AG04449 (cell line): ENCODE results near the gene ASTL.

ENCODE experiments used
- CTCF ChIA-PET: fragments of 350-600 bp; formaldehyde crosslinking; extraction: SDS; loops from one replicate; lab custom pipeline; 2021; ENCODE audit warnings: antibody characterized with exemption; lab: Yijun Ruan, JAX
- POLR2A ChIA-PET: fragments of 400-600, 350-600 bp; formaldehyde crosslinking; extraction: SDS; loops from one replicate; lab custom pipeline; 2020; ENCODE audit warnings: antibody characterized with exemption, inconsistent platforms; lab: Yijun Ruan, JAX
- DNase-seq: peaks from one replicate; pipeline ENCODE4 v3.0.0-alpha.2; 2010; ENCODE audit warnings: low read depth, low spot score
- H3K4me3 ChIP-seq: 2 replicates; pipeline ENCODE4 v1.5.1; 2011; ENCODE audit warnings: low read depth, mild to moderate bottlenecking, control low read depth, low read length
- CTCF ChIP-seq: IDR thresholded peaks from one replicate; pipeline ENCODE4 v1.5.1; 2011; ENCODE audit warnings: mild to moderate bottlenecking, moderate library complexity, low read length, control low read depth, inconsistent platforms; ENCODE audit not compliant: insufficient read depth; ENCODE audit errors: missing control alignments

The ASTL gene

GRCh38 chr2:96110621-96111256 lies 27.6 kb downstream of the ASTL start:
- DNase-seq, result no peak
- POLR2A ChIA-PET, result no interaction called here
- H3K4me3 ChIP-seq, result no peak overlapping the region
- CTCF ChIA-PET, result interaction anchor here (1.2 to 4.1 kb wide), 3 partner anchors 7 to 89 kb away, joined by 3 to 40 read pairs (median 7); partner anchors contain the start of gene ADRA2B
- no peak for TF ChIP-seq CTCF

GRCh38 chr2:96109931-96110511 lies 28.3 kb downstream of the ASTL start:
- POLR2A ChIA-PET, result no interaction called here

GRCh38 chr2:96109361-96109680 lies 29.0 kb downstream of the ASTL start:
- DNase-seq, result no peak
- no peak overlapping the region for H3K4me3 ChIP-seq
- no peak for TF ChIP-seq CTCF
- ChIA-PET POLR2A (no interaction called here), CTCF (interaction anchor here (2.3 to 4.1 kb wide), 2 partner anchors 9 to 27 kb away, joined by 5 to 40 read pairs; partner anchors contain the start of gene ADRA2B)

More at GRCh38 chr2:96109931-96110511, 28.3 kb downstream of the ASTL start:
- H3K4me3 ChIP-seq, result no peak overlapping the region
- CTCF ChIA-PET, result interaction anchor here (4.1 kb wide), 1 partner anchor 8 kb away, joined by 40 read pairs; the partner anchor contains the start of gene ADRA2B
- no peak for DNase-seq
- TF ChIP-seq CTCF, result no peak

GRCh38 chr2:96108541-96109360 lies 29.6 kb downstream of the ASTL start:
- no peak for TF ChIP-seq CTCF
- ChIA-PET CTCF (interaction anchor here (0.9 to 4.1 kb wide), 5 partner anchors 9 to 87 kb away, joined by 3 to 40 read pairs (median 5); partner anchors contain the start of gene ADRA2B), POLR2A (no interaction called here)
- DNase-seq, result no peak
- H3K4me3 ChIP-seq, result no peak overlapping the region

GRCh38 chr2:96108151-96108540 lies 30.2 kb downstream of the ASTL start:
- POLR2A ChIA-PET, result no interaction called here
- H3K4me3 ChIP-seq, result no peak overlapping the region
- CTCF ChIA-PET, result interaction anchor here (0.9 to 4.1 kb wide), 5 partner anchors 9 to 86 kb away, joined by 3 to 40 read pairs (median 5); partner anchors contain the start of gene ADRA2B
- DNase-seq, result no peak
- no peak for TF ChIP-seq CTCF
